SHP77 treated with DMSO at 0.1 percent for 48 hours (cell line): ENCODE data around the gene ARHGDIB.

Source experiments
- DNase-seq: peaks from one replicate; lab custom pipeline; 2025; lab: John Stamatoyannopoulos, UW

Gene ARHGDIB

DNA sequence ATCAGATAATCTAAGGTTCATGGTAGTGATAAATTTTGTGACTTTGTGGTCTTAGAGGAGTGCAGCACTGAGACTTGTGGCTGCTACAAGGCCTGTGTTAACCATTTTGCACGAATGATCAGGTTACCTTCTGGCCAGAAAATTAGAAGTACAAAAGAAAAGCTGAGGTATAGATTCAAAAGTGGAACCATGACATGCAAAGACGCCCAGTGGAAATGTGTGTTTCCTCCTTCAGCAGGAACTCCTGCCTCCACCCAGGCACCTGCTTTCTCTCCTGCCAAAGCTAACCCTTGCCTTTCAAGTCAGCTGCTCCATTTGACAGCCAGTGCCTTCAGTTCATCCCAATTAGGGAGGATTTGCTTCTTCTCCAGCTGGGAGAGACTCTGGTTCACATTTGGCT is 21.6 kb upstream of the ARHGDIB start:
- DNase-seq = no peak

- no peak for DNase-seq
Observed at GRCh38 chr12:14982562-14982961, 21.2 kb upstream of the ARHGDIB start.

GRCh38 chr12:14981049-14981448 is 19.6 kb upstream of the ARHGDIB start:
- DNase-seq = no peak

- no peak for DNase-seq
Observed at GRCh38 chr12:14979468-14979867, 18.1 kb upstream of the ARHGDIB start.

DNA sequence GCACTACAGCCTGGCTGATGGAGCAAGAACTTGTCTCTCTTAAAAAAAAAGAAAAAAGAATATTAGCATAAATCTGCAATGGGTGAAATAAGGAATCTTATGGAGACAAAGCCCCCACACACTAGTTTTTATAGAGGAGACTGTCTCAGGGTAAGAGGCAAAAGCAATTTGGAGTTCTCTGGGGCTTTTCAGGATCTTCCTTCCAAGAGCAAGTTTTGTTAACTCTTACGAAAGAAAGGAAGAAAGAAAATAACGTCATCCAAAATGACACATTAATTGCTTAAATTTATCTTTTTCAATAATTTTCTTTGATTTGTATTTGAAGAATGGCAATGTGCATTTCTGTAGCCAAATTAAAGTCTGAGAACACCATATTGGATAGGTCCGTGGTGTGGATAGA is 15.3 kb upstream of the ARHGDIB start:
- no peak for DNase-seq

GRCh38 chr12:14975457-14975856 is 14.1 kb upstream of the ARHGDIB start:
- DNase-seq = no peak

- no peak for DNase-seq
Observed at GRCh38 chr12:14974633-14975032, 13.2 kb upstream of the ARHGDIB start.

DNA sequence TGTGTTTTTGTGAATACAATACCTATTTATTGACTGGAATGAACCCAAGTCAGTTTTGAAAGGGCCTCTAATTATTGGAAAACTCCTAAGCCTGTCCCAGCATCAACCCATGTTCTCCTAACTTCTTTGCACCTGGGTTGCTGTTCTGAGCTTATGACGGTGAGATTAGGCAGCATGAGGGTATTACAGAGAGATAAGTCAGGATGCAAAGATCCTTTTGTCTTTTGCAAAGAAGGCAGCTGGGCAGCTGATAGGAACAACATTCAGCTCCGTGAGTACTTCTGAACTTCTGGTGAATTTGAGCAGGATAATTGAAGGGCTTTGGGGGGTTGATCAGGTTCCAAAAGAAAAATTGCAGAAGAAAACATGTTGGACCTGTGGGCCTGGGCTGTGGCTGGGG is 11.4 kb upstream of the ARHGDIB start, which contains the start of gene PDE6H:
Gene PDE6H, plus strand, starts transcription at position 227 of the 400 bp plus-strand sequence. CDS start 4,971 bp downstream, outside the sequence.
- DNase-seq = no peak

- DNase-seq = no peak
Observed at GRCh38 chr12:14970473-14970872, 9.1 kb upstream of the ARHGDIB start.

DNA sequence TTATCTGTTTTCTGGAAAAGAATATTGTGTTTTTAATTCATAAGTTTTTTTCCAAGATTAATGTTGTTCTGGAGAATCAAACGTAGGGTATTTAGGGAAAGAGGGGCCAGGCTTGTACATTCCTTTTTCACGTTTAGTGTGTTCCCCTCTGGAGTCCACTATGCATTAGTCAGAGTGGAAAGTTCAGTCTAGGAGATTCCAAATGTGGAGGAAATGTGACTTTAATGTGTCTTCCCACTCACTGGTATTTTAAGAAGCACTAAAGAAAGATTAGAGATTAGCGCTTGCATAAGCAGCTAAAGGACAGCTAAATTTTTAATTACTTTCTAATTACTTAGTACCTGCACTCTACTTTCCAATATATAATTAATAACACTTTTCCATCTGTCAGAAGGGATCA is 7.1 kb upstream of the ARHGDIB start:
- DNase-seq = no peak

DNA sequence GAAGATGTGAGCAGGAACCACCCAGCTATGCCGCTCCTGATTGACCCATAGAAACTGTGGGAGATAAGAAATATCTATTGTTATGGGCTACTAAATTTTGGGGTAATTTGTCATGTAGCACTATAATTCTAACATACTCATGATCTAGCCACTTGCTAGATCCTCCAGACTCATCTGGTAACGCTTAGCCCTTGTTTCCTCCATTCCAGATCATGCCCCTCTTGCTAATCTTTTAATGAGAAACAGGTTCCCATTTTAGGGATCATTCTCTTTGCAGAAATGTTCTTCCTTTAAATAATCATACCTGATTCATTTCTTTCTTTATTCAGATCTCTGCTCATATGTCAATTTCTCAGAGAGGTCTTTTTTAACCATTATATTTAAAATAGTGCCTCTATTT is 3.8 kb upstream of the ARHGDIB start:
- no peak for DNase-seq

DNA sequence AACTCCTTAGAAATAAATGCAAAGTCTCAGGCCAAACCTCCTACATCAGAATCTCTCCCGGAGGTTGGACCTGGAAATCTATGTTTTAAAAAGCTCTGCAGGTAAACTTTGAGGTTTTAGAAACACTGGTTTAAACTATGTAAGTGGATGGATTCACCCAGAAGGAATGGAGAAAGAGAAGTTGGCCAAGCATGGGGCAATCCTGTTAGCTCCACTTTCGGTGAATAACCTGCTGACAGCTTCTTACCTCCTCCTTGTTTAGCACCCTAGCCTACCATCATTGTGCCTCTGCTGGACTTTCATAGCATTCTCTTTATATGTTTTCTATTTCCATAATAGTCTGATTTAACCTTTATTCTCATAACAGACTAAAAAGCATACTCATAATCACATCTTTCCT is 3.0 kb upstream of the ARHGDIB start:
- no peak for DNase-seq

GRCh38 chr12:14963520-14963919 is 2.1 kb upstream of the ARHGDIB start:
- DNase-seq = no peak

- DNase-seq = no peak
Observed at GRCh38 chr12:14962797-14963196, 1.4 kb upstream of the ARHGDIB start.

DNA sequence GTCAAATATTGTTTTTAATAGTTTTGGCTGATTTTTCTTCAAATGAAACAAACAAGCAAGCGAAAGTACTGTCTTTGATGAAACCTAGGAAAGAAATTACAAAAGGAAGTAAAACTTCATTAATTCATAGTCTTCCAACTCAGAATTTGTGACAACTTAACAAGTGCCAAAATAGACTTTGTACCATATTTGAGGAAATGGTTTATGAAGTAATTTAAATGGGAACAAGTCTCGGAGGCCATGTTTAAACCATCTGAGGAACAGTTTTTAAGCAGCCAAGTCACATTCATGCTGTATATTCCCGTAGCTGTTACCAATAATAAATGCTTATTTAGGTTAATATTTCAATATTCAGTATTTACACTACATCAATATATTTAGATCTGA is 745 bp upstream of the ARHGDIB start:
- no peak for DNase-seq

- no peak for DNase-seq
Observed at GRCh38 chr12:14960548-14961465, 594 bp downstream of the ARHGDIB start.

- no peak for DNase-seq
Observed at GRCh38 chr12:14959916-14960496, 1.4 kb downstream of the ARHGDIB start.

DNA sequence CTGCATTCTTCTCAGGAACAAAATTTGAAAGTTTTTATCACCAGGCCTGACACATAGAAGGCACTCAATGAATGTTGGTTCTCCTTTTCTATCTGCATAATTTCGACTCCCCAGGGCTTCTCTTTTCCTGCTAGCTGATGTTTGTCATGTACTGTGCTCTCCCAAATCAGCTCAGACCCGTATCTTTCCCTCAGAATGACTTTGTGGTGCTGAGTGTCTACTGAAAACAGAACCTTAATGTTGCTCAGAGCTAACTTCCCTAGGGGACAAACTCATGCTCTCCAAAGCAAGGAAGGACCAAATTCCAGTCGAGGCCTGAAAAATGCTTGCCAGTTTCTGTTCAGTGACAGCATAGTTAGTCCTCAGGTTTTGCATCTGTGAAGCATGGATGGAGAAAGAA is 1.9 kb downstream of the ARHGDIB start:
- DNase-seq = no peak

- no peak for DNase-seq
Observed at GRCh38 chr12:14959126-14959440, 2.3 kb downstream of the ARHGDIB start.

DNA sequence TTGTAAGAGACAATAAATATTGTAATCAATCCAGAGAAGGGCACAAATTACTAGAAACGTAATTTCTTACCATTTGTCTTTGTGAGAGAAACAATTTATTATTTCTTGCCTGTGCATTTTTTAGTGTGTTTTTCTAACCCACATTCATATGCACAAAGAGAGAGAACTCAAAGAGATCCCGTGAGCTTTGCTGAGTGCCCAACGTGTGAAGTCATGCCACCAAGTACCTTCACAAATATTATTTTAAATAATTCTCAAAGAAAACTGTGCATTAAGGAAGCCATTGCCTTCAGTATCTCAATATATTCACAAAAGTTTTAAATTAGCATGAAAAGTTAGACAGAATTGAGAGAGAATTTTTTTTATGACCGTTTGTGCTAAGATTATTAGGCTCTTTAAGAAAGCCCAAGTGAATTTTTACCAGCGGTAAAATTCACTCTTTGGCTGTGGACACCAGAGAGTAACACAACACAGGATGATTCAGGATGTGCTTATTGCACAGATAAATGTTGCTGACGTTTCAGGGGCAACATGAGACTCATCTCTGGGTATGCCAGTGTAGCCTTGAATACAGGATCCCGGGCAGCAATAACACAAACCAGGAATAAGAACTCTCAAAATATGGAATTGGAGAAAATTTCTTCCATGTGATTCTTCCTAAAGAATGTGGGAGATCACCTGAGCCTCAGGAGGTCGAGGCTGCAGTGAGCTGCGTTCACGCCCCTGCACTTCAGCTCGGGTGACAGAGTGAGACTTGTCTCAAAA is 2.9 kb downstream of the ARHGDIB start:
- DNase-seq = no peak

GRCh38 chr12:14957551-14958168 is 3.7 kb downstream of the ARHGDIB start:
- DNase-seq = no peak

DNA sequence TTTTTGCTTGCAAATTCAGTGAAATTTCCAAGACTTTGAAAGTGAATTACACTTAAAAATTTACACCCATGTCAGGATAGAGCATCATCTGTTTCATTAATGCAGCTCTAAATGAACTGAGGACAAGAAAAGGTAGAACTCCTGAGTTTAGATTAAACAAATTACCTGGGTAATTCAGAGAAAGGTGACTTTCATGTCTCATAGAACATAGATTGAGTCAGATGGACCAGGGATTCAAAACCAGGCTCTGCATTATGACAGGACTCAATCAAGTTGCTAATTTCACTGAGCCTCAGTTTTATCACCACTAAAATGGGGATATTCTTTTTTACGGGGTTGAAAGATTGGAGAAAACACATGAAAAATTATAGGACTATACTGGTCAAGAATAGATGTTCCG is 4.5 kb downstream of the ARHGDIB start:
- no peak for DNase-seq
